Measurements from ENCODE around the gene ARID5A.

The ARID5A gene

GRCh38 chr2:96531366-96531765 is 5.2 kb upstream of the ARID5A start:
- H3K4me1 ChIP-seq, result peaks cover 96% of the 10 kb centered on the region
- peak overlapping the region; percentile 73 for H3K9ac ChIP-seq
- H3K9me3 ChIP-seq, result no peaks in the 10 kb centered on the region
- TF ChIP-seq Cebpa-rat (IDR thresholded peaks at IDR 0.05), result no peak
- H4K20me1 ChIP-seq, result no peaks in the 10 kb centered on the region
- H3K4me3 ChIP-seq, result peak overlapping the region; percentile 59
- peak overlapping the region; percentile 99 for H3K4me2 ChIP-seq
- peak overlapping the region; percentile 87 for H3K27ac ChIP-seq
- H3K36me3 ChIP-seq, result no peaks in the 10 kb centered on the region
- H3K27me3 ChIP-seq, result no peaks in the 10 kb centered on the region

GRCh38 chr2:96531872-96532505 is 4.6 kb upstream of the ARID5A start:
- H3K9me3 ChIP-seq, result no peaks in the 10 kb centered on the region
- peak overlapping the region; percentile 59 for H3K4me3 ChIP-seq
- peaks cover 90% of the 10 kb centered on the region for H3K4me1 ChIP-seq
- no peak for TF ChIP-seq Cebpa-rat (IDR thresholded peaks at IDR 0.05)
- peak overlapping the region; percentile 87 for H3K27ac ChIP-seq
- peak overlapping the region; percentile 99 for H3K4me2 ChIP-seq
- no peaks in the 10 kb centered on the region for H3K36me3 ChIP-seq
- peak overlapping the region; percentile 73 for H3K9ac ChIP-seq
- H3K27me3 ChIP-seq, result no peaks in the 10 kb centered on the region
- H4K20me1 ChIP-seq, result peaks cover under 1% of the 10 kb centered on the region

GRCh38 chr2:96532641-96533291 is 3.8 kb upstream of the ARID5A start:
- Histone ChIP-seq H3K4me1 (peaks cover 90% of the 10 kb centered on the region), H3K9me3 (no peaks in the 10 kb centered on the region), H3K9ac (peak overlapping the region; percentile 39; the same call in 1 of the 2 replicates), H3K4me3 (peak overlapping the region; percentile 59), H4K20me1 (peaks cover 9% of the 10 kb centered on the region), H3K4me2 (peak overlapping the region; percentile 99), H3K27ac (peak overlapping the region; percentile 78), H3K27me3 (no peaks in the 10 kb centered on the region), H3K36me3 (no peaks in the 10 kb centered on the region)
- no peak for TF ChIP-seq Cebpa-rat (IDR thresholded peaks at IDR 0.05)

- Histone ChIP-seq H3K4me1 (peaks cover 90% of the 10 kb centered on the region), H3K36me3 (no peaks in the 10 kb centered on the region), H3K9me3 (no peaks in the 10 kb centered on the region), H3K4me2 (peak overlapping the region; percentile 99), H4K20me1 (peaks cover 16% of the 10 kb centered on the region), H3K4me3 (peak overlapping the region; percentile 38), H3K9ac (peak overlapping the region; percentile 39), H3K27me3 (no peaks in the 10 kb centered on the region), H3K27ac (peak overlapping the region; percentile 78)
- no peak for TF ChIP-seq Cebpa-rat (IDR thresholded peaks at IDR 0.05)
These were observed 3.1 kb upstream of the ARID5A start for GRCh38 chr2:96533292-96534073.

- peaks cover 22% of the 10 kb centered on the region for H4K20me1 ChIP-seq
- peak overlapping the region; percentile 39; the same call in 1 of the 2 replicates for H3K9ac ChIP-seq
- peak overlapping the region; percentile 99 for H3K4me2 ChIP-seq
- TF ChIP-seq Cebpa-rat (IDR thresholded peaks at IDR 0.05), result no peak
- H3K27me3 ChIP-seq, result no peaks in the 10 kb centered on the region
- H3K4me1 ChIP-seq, result peaks cover 90% of the 10 kb centered on the region
- peak overlapping the region; percentile 78 for H3K27ac ChIP-seq
- no peaks in the 10 kb centered on the region for H3K9me3 ChIP-seq
- no peaks in the 10 kb centered on the region for H3K36me3 ChIP-seq
- H3K4me3 ChIP-seq, result 0 out of 2 replicates have a peak overlapping the region, but pooled peaks have one; percentile 38
These were observed 2.4 kb upstream of the ARID5A start for GRCh38 chr2:96534141-96534540.

GRCh38 chr2:96534701-96535181 is 1.8 kb upstream of the ARID5A start:
- H3K4me3 ChIP-seq, result no peak overlapping the region
- peaks cover 28% of the 10 kb centered on the region for H4K20me1 ChIP-seq
- peaks cover 90% of the 10 kb centered on the region for H3K4me1 ChIP-seq
- H3K27me3 ChIP-seq, result no peaks in the 10 kb centered on the region
- peak overlapping the region; percentile 78; the same call in 1 of the 2 replicates for H3K27ac ChIP-seq
- 0 out of 2 replicates have a peak overlapping the region, but pooled peaks have one; percentile 39 for H3K9ac ChIP-seq
- H3K36me3 ChIP-seq, result peaks cover 2% of the 10 kb centered on the region; the same call in 1 of the 2 replicates
- H3K9me3 ChIP-seq, result no peaks in the 10 kb centered on the region
- peak overlapping the region; percentile 99 for H3K4me2 ChIP-seq
- TF ChIP-seq Cebpa-rat (IDR thresholded peaks at IDR 0.05), result no peak

- no peak overlapping the region for H3K9ac ChIP-seq
- no peak overlapping the region for H3K4me3 ChIP-seq
- H3K4me2 ChIP-seq, result peak overlapping the region; percentile 99
- H3K36me3 ChIP-seq, result peaks cover 7% of the 10 kb centered on the region
- H3K27ac ChIP-seq, result 0 out of 2 replicates have a peak overlapping the region, but pooled peaks have one; percentile 92
- H3K4me1 ChIP-seq, result peaks cover 90% of the 10 kb centered on the region
- H3K9me3 ChIP-seq, result no peaks in the 10 kb centered on the region
- no peak for TF ChIP-seq Cebpa-rat (IDR thresholded peaks at IDR 0.05)
- H3K27me3 ChIP-seq, result no peaks in the 10 kb centered on the region
- H4K20me1 ChIP-seq, result peaks cover 34% of the 10 kb centered on the region
These were observed 1.2 kb upstream of the ARID5A start for GRCh38 chr2:96535331-96535730.

- TF ChIP-seq Cebpa-rat (IDR thresholded peaks at IDR 0.05), result no peak
- peaks cover 53% of the 10 kb centered on the region for H4K20me1 ChIP-seq
- H3K27me3 ChIP-seq, result no peaks in the 10 kb centered on the region
- H3K4me1 ChIP-seq, result peaks cover 86% of the 10 kb centered on the region
- peak overlapping the region; percentile 99 for H3K4me2 ChIP-seq
- peaks cover 1% of the 10 kb centered on the region; the same call in 1 of the 2 replicates for H3K9me3 ChIP-seq
- H3K4me3 ChIP-seq, result peak overlapping the region; percentile 89
- H3K9ac ChIP-seq, result peak overlapping the region; percentile 91
- peak overlapping the region; percentile 92 for H3K27ac ChIP-seq
- peaks cover 26% of the 10 kb centered on the region for H3K36me3 ChIP-seq
These were observed 648 bp downstream of the ARID5A start for GRCh38 chr2:96537066-96537733.
